Measurements from ENCODE around the gene UBE2F.

UBE2F gene

GRCh38 chr2:238079874-238080327, 113.1 kb downstream of the UBE2F start:
- DNase-seq (ENCODE audit: low read depth in 2 of 2): no peak

- no peak for DNase-seq (ENCODE audit: low read depth in 2 of 2)
These were observed 113.7 kb downstream of the UBE2F start for GRCh38 chr2:238080518-238080917.

GRCh38 chr2:238081150-238081549, 114.3 kb downstream of the UBE2F start:
- no peak for DNase-seq (ENCODE audit: low read depth in 2 of 2)

GRCh38 chr2:238081561-238081960, 114.7 kb downstream of the UBE2F start:
- DNase-seq (ENCODE audit: low read depth in 2 of 2): no peak

- DNase-seq (ENCODE audit: low read depth in 2 of 2): no peak
These were observed 115.3 kb downstream of the UBE2F start for GRCh38 chr2:238082151-238082550.

- no peak for DNase-seq (ENCODE audit: low read depth in 2 of 2)
These were observed 116.0 kb downstream of the UBE2F start for GRCh38 chr2:238082827-238083226.

GRCh38 chr2:238083919-238084318, 117.1 kb downstream of the UBE2F start:
- no peak for DNase-seq (ENCODE audit: low read depth in 2 of 2)

GRCh38 chr2:238084761-238085160, 117.9 kb downstream of the UBE2F start:
- DNase-seq (ENCODE audit: low read depth in 2 of 2): no peak

GRCh38 chr2:238085899-238086298, 119.1 kb downstream of the UBE2F start:
- no peak for DNase-seq (ENCODE audit: low read depth in 2 of 2)

GRCh38 chr2:238087211-238087610, 120.4 kb downstream of the UBE2F start:
- DNase-seq (ENCODE audit: low read depth in 2 of 2): no peak

- DNase-seq (ENCODE audit: low read depth in 2 of 2): no peak
These were observed 124.1 kb downstream of the UBE2F start for GRCh38 chr2:238090887-238091286.

GRCh38 chr2:238091436-238092060, 124.7 kb downstream of the UBE2F start:
- DNase-seq (ENCODE audit: low read depth in 2 of 2): no peak

Data from activated CD8-positive, alpha-beta memory T cell treated with anti-CD3 and anti-CD28 coated beads for 4 hours (primary cell).